ENCODE measurements around the gene KIF3C. TPM values are rescaled to one million over a fixed set of nuclear protein-coding genes. Genes with fewer than 3 reads are reported as not detected.

KIF3C gene
- total and polyA plus RNA-seq, 2 of the 4 experiments (the other 2 are of a cell fraction): 8.3 to 15.4 TPM

DNA sequence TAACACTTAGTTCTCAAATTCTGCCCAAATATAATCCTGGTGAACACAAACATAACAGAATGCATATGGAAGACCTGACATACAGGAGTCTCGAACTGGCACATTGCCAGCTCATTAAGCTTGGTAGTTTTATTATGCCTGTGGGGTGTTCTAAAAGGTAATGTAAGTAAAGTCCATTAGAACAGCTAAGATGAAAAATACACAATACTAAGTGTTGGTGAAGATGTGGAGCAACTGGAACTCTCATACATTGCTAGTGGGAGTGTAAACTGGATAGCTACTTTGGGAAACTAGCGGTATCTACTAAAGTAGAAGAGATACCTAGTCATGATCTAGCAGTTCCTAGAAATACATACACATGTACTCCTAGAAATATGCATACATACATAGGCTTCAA is 27.3 kb upstream of the KIF3C start:
- DNase-seq (no peak), ATAC-seq (ENCODE audit: low read depth) (no peak)
- no peak overlapping the region for H4K91ac ChIP-seq (ENCODE audit: insufficient read depth, low read depth, low read length)
- H4K8ac ChIP-seq (ENCODE audit: low read depth in 2 of 2, low read length in 2 of 2): no peak overlapping the region
- peaks cover 14% of the 10 kb centered on the region for H3K9me1 ChIP-seq (ENCODE audit: insufficient read depth, low read length)
- no peak overlapping the region for H2AFZ ChIP-seq (replicated peaks; ENCODE audit: low read length, poor library complexity)
- in situ Hi-C loops (cut with MboI; ENCODE audit: low sequenced_read_pairs): no loop called here
- H3K36me3 ChIP-seq (ENCODE audit: control insufficient read depth, insufficient read depth, low read length): no peaks in the 10 kb centered on the region
- H2BK20ac ChIP-seq (ENCODE audit: low read depth, low read length): no peak overlapping the region
- ChIA-PET CTCF (interaction anchor here (0.8 kb wide), 1 partner anchor 16 kb away, joined by 3 read pairs; no protein-coding TSS in a partner anchor), POLR2A (ENCODE audit: unreplicated experiment) (no interaction called here)
- peaks cover 5% of the 10 kb centered on the region for H4K20me1 ChIP-seq (ENCODE audit: insufficient read depth, low read length)
- TF ChIP-seq BHLHE40 (IDR thresholded peaks at IDR 0.05; ENCODE audit: low read depth, low read length) (no peak), CEBPB (IDR thresholded peaks at IDR 0.05; ENCODE audit: low read depth, low read length) (no peak), MAZ (IDR thresholded peaks at IDR 0.05; ENCODE audit: borderline replicate concordance, low read depth, low read length) (no peak), RAD21 (IDR thresholded peaks at IDR 0.05; ENCODE audit: low read length) (no peak), POLR2A (IDR thresholded peaks at IDR 0.05; ENCODE audit: low read depth, low read length) (no peak), MAFK (IDR thresholded peaks at IDR 0.05; ENCODE audit: low read depth, low read length) (no peak), CHD1 (IDR thresholded peaks at IDR 0.05; ENCODE audit: low read depth, low read length) (no peak), FOS (IDR thresholded peaks at IDR 0.05; ENCODE audit: low read depth, low read length) (no peak), NFE2L2 (IDR thresholded peaks at IDR 0.05; ENCODE audit: low read depth, low read length) (no peak), RFX5 (IDR thresholded peaks at IDR 0.05; ENCODE audit: low read depth, low read length) (no peak)
- TF ChIP-seq, protein P1, sequence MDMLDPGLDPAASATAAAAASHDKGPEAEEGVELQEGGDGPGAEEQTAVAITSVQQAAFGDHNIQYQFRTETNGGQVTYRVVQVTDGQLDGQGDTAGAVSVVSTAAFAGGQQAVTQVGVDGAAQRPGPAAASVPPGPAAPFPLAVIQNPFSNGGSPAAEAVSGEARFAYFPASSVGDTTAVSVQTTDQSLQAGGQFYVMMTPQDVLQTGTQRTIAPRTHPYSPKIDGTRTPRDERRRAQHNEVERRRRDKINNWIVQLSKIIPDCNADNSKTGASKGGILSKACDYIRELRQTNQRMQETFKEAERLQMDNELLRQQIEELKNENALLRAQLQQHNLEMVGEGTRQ (IDR thresholded peaks at IDR 0.05; ENCODE audit: low read depth, low read length): no peak
- TF ChIP-seq, protein P2, sequence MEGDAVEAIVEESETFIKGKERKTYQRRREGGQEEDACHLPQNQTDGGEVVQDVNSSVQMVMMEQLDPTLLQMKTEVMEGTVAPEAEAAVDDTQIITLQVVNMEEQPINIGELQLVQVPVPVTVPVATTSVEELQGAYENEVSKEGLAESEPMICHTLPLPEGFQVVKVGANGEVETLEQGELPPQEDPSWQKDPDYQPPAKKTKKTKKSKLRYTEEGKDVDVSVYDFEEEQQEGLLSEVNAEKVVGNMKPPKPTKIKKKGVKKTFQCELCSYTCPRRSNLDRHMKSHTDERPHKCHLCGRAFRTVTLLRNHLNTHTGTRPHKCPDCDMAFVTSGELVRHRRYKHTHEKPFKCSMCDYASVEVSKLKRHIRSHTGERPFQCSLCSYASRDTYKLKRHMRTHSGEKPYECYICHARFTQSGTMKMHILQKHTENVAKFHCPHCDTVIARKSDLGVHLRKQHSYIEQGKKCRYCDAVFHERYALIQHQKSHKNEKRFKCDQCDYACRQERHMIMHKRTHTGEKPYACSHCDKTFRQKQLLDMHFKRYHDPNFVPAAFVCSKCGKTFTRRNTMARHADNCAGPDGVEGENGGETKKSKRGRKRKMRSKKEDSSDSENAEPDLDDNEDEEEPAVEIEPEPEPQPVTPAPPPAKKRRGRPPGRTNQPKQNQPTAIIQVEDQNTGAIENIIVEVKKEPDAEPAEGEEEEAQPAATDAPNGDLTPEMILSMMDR (conservative IDR thresholded peaks at IDR 0.05; ENCODE audit: low read depth, low read length): no peak
- TF ChIP-seq, protein P3, sequence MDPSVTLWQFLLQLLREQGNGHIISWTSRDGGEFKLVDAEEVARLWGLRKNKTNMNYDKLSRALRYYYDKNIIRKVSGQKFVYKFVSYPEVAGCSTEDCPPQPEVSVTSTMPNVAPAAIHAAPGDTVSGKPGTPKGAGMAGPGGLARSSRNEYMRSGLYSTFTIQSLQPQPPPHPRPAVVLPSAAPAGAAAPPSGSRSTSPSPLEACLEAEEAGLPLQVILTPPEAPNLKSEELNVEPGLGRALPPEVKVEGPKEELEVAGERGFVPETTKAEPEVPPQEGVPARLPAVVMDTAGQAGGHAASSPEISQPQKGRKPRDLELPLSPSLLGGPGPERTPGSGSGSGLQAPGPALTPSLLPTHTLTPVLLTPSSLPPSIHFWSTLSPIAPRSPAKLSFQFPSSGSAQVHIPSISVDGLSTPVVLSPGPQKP (IDR thresholded peaks at IDR 0.05; ENCODE audit: borderline replicate concordance, low read depth, low read length): no peak
- dilution Hi-C loops (cut with HindIII; ENCODE audit: low sequenced_read_pairs, unreplicated experiment): no loop called here
- no peak overlapping the region for H2AK5ac ChIP-seq (ENCODE audit: low read depth, low read length)
- H2BK15ac ChIP-seq (ENCODE audit: low read depth, low read length): no peak overlapping the region
- H3K23ac ChIP-seq (ENCODE audit: low read depth, low read length): no peak overlapping the region
- H2AK9ac ChIP-seq (replicated peaks; ENCODE audit: low read depth, low read length, poor library complexity): no peak overlapping the region
- H3K27me3 ChIP-seq (ENCODE audit: control insufficient read depth, insufficient read depth, low read length): no peaks in the 10 kb centered on the region
- no peak overlapping the region for H2BK5ac ChIP-seq (ENCODE audit: low read depth, low read length, poor library complexity, severe bottlenecking)
- peak overlapping the region; percentile 7; the same call in 1 of the 2 replicates for H3K4ac ChIP-seq (ENCODE audit: low read depth, low read length)
- no peak overlapping the region for H3K18ac ChIP-seq (ENCODE audit: low read depth, low read length)
- H3K79me1 ChIP-seq (ENCODE audit: low read depth in 1 of 2, low read length in 2 of 2): no peaks in the 10 kb centered on the region; a peak in 1 of 4 replicates
- no peaks in the 10 kb centered on the region for H3K9me3 ChIP-seq (ENCODE audit: control insufficient read depth, insufficient read depth, low read length)
- intact Hi-C loops (cut with micrococcal nuclease): no loop called here
- no peak overlapping the region for H2BK120ac ChIP-seq (ENCODE audit: low read depth, low read length)
- no CpG with 5 or more reads among the region's 2 CpGs for WGBS, 2 experiments (ENCODE audit: extremely low coverage in 2 of 2, insufficient read length in 1 of 2)
- H3K27ac ChIP-seq (ENCODE audit: insufficient read depth, low read length): no peak overlapping the region
- H3K9ac ChIP-seq (ENCODE audit: low read depth, low read length): no peak overlapping the region
- H3K4me1 ChIP-seq (ENCODE audit: control insufficient read depth, insufficient read depth, low read length): peaks cover 16% of the 10 kb centered on the region
- no peak overlapping the region for H3K14ac ChIP-seq (replicated peaks; ENCODE audit: low read depth, low read length)
- H3K56ac ChIP-seq (ENCODE audit: extremely low read depth, insufficient read depth, low read length): no peak overlapping the region
- BruUV-seq (replicated peaks): no TSS peak
- no peak overlapping the region for H4K5ac ChIP-seq (ENCODE audit: low read depth, low read length)
- H3K4me3 ChIP-seq (ENCODE audit: insufficient read depth, low read depth, low read length): no peak overlapping the region
- no peak overlapping the region for H3K4me2 ChIP-seq (ENCODE audit: low read depth, low read length)

All from IMR-90 (cell line).